GM19043 (cell line): ENCODE data around the gene SETDB1.

Experiments
- ATAC-seq: cut with Tn5 transposase; IDR thresholded peaks from one replicate; pipeline ENCODE4 v1.9.1; 2021; ENCODE audit warnings: low read depth; ENCODE audit not compliant: unreplicated experiment

The SETDB1 gene

GRCh38 chr1:150973836-150974579 lies 47.8 kb downstream of the SETDB1 start:
- ATAC-seq: no peak

DNA sequence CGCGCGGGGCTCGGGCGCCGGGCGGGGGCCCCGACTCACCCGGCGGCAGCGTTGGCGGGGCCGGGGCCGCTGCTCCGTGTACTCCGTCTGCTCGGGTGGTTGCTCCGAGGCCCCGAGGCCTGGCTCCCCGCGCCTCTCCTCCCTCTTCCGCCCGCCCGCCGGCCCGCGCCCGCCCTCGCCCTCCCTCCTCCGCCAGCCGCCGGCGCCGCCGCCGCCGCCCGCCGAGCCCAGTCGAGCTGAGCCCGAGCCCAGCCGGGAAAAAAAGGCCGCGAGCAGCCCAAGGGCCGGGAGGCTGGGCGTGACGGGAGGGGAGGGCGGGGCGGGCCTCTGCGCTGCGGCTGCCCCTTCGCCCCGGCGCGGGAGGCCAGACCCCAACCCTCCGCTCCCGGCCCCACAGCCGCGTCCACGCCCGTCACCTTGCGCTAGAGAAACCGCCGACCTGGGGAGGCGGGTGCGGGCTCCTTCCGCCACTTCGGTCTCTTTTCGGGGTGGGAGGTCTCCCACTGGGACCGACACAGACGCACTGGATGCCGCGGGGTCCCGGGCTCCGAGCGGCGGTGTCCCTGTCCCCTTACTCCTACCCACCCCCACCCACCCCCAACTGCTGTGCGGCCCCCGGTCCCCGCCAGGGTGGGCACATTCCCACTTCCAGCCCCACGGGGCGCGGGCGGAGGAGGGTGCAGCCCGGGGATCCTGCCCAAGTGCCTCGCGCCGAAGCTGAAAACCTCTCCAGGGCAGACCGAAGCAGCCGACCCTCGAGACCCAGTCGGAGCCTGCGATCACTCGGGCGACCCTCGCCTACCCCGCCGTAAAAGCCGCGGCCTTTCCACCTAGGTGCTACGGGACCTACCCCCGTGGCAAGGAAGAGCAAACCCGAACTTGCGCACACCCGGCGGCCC lies 48.7 kb downstream of the SETDB1 start, which contains the start of gene CERS2:
TSS of gene CERS2 (minus strand) at position 256 of the 899 bp plus-strand sequence. CDS start 5,745 bp downstream, outside the sequence.
- ATAC-seq: no peak

DNA sequence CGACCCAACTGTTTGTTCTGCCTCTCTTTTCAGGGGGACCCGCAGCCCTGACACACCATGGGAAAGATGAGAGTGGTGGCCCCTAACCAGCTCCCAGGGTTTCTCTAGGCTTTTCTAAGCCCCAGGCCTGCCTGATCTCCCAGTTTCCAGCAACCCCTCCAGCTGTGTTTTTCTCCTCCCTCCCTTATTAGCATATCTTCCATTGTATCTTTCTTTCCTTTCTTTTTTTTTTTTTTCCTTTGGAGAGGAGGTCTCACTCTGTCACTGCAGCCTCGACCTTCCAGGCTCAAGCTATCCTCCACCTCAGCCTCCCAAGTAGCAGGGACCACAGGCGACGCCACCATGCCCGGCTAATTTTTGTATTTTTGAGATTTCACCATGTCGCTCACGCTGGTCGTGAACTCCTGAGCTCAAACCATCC lies 50.2 kb downstream of the SETDB1 start:
- ATAC-seq: no peak

DNA sequence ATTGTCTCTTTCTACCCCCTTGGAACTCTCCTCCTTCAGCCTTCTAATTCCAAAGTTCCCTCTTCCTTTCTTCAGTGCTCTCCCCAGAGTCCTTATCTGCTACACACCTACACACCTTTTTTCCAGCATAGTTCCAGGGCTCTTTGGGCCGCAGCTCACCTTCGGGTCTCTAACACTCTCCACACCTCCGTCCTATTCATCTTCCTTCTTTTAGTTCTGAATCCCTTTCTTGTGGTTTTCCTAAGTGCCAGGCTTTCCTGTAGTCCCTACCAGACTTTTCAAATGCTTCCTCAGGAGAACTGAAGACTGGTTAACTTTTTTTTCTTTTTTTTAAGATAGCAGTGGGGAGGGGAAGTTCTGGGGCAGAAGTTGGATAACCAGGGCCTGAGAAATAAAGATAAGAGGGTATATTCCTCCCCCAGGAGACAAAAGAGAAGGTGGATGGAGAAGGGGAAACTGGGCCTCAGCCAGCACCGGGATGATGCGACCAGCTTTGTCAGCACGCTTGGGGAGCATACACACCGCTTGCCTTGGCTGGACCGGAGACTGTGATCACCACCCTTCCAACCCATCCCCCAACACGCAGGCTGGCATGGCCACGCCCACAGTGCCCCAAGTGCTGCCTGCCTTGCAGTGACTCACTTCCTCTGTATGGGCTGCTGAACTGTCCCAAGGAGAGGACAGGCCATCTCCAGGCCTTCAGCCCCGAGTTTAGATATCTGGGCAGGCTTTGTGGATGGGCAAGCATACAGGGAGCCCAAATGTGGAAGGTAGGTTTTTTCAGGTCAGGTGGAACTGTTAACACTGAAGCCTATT lies 50.9 kb downstream of the SETDB1 start:
- ATAC-seq: no peak

- no peak for ATAC-seq
Observed at GRCh38 chr1:150979092-150980056, 53.2 kb downstream of the SETDB1 start.

- ATAC-seq: no peak
Observed at GRCh38 chr1:150981177-150981804, 55.1 kb downstream of the SETDB1 start.

GRCh38 chr1:150981805-150982712 lies 55.9 kb downstream of the SETDB1 start, which contains the start of gene ANXA9:
Gene ANXA9 (plus strand): TSS chr1:150982292. CDS start chr1:150983106, 814 bp downstream.
- ATAC-seq: no peak

DNA sequence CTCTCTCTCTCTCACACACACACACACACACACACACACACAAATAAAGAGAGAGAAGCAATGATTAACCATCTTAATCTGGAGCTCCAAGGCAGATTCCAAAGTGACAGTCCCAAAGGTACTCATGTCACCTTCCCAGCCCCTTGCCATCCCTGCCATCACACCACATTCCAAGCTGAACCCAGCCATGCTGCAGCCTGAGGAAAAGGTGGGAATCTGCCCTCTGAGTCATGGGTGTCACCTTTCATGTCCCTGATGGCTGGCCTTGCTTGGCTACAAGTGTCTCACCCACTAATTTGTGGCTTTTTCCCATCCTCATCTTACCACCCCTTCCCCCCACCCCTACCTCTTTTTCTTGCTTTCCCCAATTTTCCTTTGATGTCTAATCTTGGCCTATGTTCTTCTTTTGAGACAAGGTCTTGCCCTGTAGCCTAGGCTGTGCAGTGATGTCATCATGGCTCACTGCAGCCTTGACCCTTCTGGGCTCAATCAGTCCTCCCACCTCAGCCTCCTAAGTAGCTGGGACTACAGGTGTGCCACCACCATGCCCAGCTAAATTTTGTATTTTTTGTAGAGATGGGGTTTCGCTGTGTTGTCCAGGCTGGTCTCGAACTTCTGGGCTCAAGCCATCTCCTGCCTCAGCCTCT lies 59.1 kb downstream of the SETDB1 start:
- no peak for ATAC-seq

DNA sequence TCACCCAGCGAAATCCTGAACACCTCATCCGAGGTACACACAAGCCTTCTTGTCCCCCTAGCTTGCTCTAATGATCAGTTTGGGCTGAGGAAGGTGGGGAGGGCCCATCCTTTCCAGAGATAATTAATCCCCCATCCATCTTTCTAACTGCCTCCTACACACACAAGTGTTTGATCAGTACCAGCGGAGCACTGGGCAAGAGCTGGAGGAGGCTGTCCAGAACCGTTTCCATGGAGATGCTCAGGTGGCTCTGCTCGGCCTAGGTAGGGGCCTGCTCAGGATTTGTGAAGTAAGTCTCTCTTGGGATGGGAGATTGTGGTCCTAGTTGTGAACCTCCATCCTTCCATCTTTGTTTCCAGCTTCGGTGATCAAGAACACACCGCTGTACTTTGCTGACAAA lies 61.8 kb downstream of the SETDB1 start:
- no peak for ATAC-seq

- no peak for ATAC-seq
Observed at GRCh38 chr1:150992626-150993025, 66.5 kb downstream of the SETDB1 start.

- ATAC-seq: no peak
Observed at GRCh38 chr1:150994248-150994647, 68.1 kb downstream of the SETDB1 start.

- no peak for ATAC-seq
Observed at GRCh38 chr1:150995460-150995859, 69.3 kb downstream of the SETDB1 start.

GRCh38 chr1:150995896-150996295 lies 69.7 kb downstream of the SETDB1 start:
- no peak for ATAC-seq

DNA sequence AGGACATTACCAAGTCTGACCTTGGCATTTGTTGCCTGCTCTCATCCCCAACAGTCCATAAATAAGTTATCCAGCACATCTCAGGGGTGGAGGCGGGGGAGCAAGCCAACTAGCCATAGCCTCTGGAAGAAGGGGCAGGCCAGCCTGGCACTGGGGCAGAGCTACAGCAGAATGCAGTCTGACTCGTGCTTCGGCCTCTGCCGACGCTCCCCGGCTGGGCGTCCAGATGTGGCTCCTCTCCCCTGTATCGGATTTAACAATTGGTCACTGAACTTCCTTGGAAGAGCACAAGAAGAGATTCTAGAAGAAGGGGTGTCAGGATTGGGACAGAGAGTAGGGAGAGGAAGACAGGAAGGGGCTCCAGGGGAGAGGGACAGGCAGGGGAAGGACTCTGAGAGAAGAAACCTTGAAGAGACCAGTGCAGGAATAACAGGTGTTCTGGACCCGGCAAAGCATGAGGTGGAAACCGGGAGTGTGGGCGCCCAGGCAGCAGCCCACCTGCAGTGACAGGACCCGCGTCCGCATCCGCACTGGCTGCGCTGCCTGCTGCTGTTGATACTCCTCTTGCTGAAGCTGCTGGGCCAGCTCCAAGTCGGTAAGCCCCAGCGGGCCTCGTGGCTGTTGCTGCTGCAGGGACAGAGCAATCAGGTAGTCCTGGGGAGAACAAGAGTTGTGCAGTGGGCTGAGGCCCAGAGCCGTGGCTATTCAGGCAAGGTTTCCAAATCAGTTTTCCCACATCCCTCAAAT lies 71.1 kb downstream of the SETDB1 start:
- no peak for ATAC-seq

GRCh38 chr1:150997949-150998348 lies 71.8 kb downstream of the SETDB1 start:
- ATAC-seq: no peak

GRCh38 chr1:150999051-150999674 lies 73.0 kb downstream of the SETDB1 start:
- no peak for ATAC-seq
